ENCODE measurements around the gene KIF25. TPM values are rescaled to one million over a fixed set of nuclear protein-coding genes. Genes with fewer than 3 reads are reported as not detected.

KIF25 gene
- total RNA-seq, 1 donor from 2014 or later = not detected

GRCh38 chr6:168009331-168009730 is 11.9 kb downstream of the KIF25 start:
- Mint-ChIP-seq H3K4me1 (ENCODE audit: unreplicated experiment) (peaks cover 15% of the 10 kb centered on the region), H3K4me3 (ENCODE audit: unreplicated experiment) (no peak overlapping the region), H3K36me3 (ENCODE audit: unreplicated experiment) (peaks cover 5% of the 10 kb centered on the region), H3K27ac (ENCODE audit: unreplicated experiment) (no peak overlapping the region), H3K9me3 (ENCODE audit: unreplicated experiment) (peaks cover 36% of the 10 kb centered on the region), H3K27me3 (ENCODE audit: unreplicated experiment) (no peaks in the 10 kb centered on the region)
- DNase-seq (ENCODE audit: extremely low spot score, unreplicated experiment) = no peak
- TF ChIP-seq CTCF (IDR thresholded peaks at IDR 0.05) = no peak

GRCh38 chr6:168011291-168011690 is 13.8 kb downstream of the KIF25 start:
- H3K9me3 Mint-ChIP-seq (ENCODE audit: unreplicated experiment) = peaks cover 44% of the 10 kb centered on the region
- TF ChIP-seq CTCF (IDR thresholded peaks at IDR 0.05) = no peak
- peaks cover 16% of the 10 kb centered on the region for H3K4me1 Mint-ChIP-seq (ENCODE audit: unreplicated experiment)
- no peak for DNase-seq (ENCODE audit: extremely low spot score, unreplicated experiment)
- no peaks in the 10 kb centered on the region for H3K27me3 Mint-ChIP-seq (ENCODE audit: unreplicated experiment)
- peaks cover 5% of the 10 kb centered on the region for H3K36me3 Mint-ChIP-seq (ENCODE audit: unreplicated experiment)
- no peak overlapping the region for H3K4me3 Mint-ChIP-seq (ENCODE audit: unreplicated experiment)
- H3K27ac Mint-ChIP-seq (ENCODE audit: unreplicated experiment) = no peak overlapping the region

- Mint-ChIP-seq H3K9me3 (ENCODE audit: unreplicated experiment) (peaks cover 44% of the 10 kb centered on the region), H3K27me3 (ENCODE audit: unreplicated experiment) (no peaks in the 10 kb centered on the region), H3K4me1 (ENCODE audit: unreplicated experiment) (peaks cover 14% of the 10 kb centered on the region), H3K4me3 (ENCODE audit: unreplicated experiment) (no peak overlapping the region), H3K36me3 (ENCODE audit: unreplicated experiment) (peaks cover 5% of the 10 kb centered on the region), H3K27ac (ENCODE audit: unreplicated experiment) (no peak overlapping the region)
- no peak for TF ChIP-seq CTCF (IDR thresholded peaks at IDR 0.05)
- peak; percentile 72 for DNase-seq (ENCODE audit: extremely low spot score, unreplicated experiment)
Observed at GRCh38 chr6:168012431-168013249, 15.2 kb downstream of the KIF25 start.

GRCh38 chr6:168013250-168013915 is 15.9 kb downstream of the KIF25 start:
- H3K4me3 Mint-ChIP-seq (ENCODE audit: unreplicated experiment) = no peak overlapping the region
- H3K27ac Mint-ChIP-seq (ENCODE audit: unreplicated experiment) = no peak overlapping the region
- H3K4me1 Mint-ChIP-seq (ENCODE audit: unreplicated experiment) = peaks cover 12% of the 10 kb centered on the region
- peaks cover 40% of the 10 kb centered on the region for H3K9me3 Mint-ChIP-seq (ENCODE audit: unreplicated experiment)
- H3K27me3 Mint-ChIP-seq (ENCODE audit: unreplicated experiment) = no peaks in the 10 kb centered on the region
- peaks cover 3% of the 10 kb centered on the region for H3K36me3 Mint-ChIP-seq (ENCODE audit: unreplicated experiment)
- no peak for TF ChIP-seq CTCF (IDR thresholded peaks at IDR 0.05)
- DNase-seq (ENCODE audit: extremely low spot score, unreplicated experiment) = peak; percentile 42

- H3K36me3 Mint-ChIP-seq (ENCODE audit: unreplicated experiment) = no peaks in the 10 kb centered on the region
- H3K4me1 Mint-ChIP-seq (ENCODE audit: unreplicated experiment) = peaks cover 9% of the 10 kb centered on the region
- TF ChIP-seq CTCF (IDR thresholded peaks at IDR 0.05) = no peak
- no peak overlapping the region for H3K27ac Mint-ChIP-seq (ENCODE audit: unreplicated experiment)
- H3K4me3 Mint-ChIP-seq (ENCODE audit: unreplicated experiment) = no peak overlapping the region
- no peak for DNase-seq (ENCODE audit: extremely low spot score, unreplicated experiment)
- H3K27me3 Mint-ChIP-seq (ENCODE audit: unreplicated experiment) = peaks cover 6% of the 10 kb centered on the region
- peaks cover 39% of the 10 kb centered on the region for H3K9me3 Mint-ChIP-seq (ENCODE audit: unreplicated experiment)
Observed at GRCh38 chr6:168014428-168014827, 17.0 kb downstream of the KIF25 start.

Measured in osteocyte (in vitro differentiated cells).